GM12801 (cell line): ENCODE data around the gene ALKBH1.

ENCODE experiments used
- TF ChIP-seq, protein P1 (sequence below): IDR thresholded peaks from one replicate; pipeline ENCODE4 v1.5.1; 2011; ENCODE audit warnings: control low read depth; ENCODE audit not compliant: insufficient read length; ENCODE audit errors: extremely low read depth

The ALKBH1 gene

DNA sequence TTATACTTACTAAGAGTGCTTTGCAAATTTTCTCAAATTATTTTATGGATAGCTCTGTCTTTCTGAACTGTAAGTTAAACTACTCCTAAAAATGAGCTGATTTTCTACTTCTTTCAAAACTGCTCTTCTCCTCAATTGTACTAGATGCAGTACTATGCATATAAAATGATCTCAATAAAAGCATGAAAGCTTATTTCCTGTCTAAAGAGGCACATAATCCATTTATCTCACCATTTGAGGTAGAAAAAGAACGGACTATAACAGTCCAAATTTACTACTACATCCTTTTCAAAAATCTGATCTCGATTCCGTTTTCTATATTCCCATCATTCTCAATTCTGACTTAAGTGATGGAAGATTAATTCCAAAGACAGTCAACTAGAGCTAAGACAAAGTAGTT lies 14.5 kb upstream of the ALKBH1 start:
- TF ChIP-seq, protein P1, sequence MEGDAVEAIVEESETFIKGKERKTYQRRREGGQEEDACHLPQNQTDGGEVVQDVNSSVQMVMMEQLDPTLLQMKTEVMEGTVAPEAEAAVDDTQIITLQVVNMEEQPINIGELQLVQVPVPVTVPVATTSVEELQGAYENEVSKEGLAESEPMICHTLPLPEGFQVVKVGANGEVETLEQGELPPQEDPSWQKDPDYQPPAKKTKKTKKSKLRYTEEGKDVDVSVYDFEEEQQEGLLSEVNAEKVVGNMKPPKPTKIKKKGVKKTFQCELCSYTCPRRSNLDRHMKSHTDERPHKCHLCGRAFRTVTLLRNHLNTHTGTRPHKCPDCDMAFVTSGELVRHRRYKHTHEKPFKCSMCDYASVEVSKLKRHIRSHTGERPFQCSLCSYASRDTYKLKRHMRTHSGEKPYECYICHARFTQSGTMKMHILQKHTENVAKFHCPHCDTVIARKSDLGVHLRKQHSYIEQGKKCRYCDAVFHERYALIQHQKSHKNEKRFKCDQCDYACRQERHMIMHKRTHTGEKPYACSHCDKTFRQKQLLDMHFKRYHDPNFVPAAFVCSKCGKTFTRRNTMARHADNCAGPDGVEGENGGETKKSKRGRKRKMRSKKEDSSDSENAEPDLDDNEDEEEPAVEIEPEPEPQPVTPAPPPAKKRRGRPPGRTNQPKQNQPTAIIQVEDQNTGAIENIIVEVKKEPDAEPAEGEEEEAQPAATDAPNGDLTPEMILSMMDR = no peak

- TF ChIP-seq, protein P1 = no peak
Measured at GRCh38 chr14:77721437-77721836, 13.6 kb upstream of the ALKBH1 start.

- TF ChIP-seq, protein P1 = no peak
Measured at GRCh38 chr14:77717608-77718305, 9.9 kb upstream of the ALKBH1 start.

- TF ChIP-seq, protein P1 = no peak
Measured at GRCh38 chr14:77714926-77715325, 7.1 kb upstream of the ALKBH1 start.

DNA sequence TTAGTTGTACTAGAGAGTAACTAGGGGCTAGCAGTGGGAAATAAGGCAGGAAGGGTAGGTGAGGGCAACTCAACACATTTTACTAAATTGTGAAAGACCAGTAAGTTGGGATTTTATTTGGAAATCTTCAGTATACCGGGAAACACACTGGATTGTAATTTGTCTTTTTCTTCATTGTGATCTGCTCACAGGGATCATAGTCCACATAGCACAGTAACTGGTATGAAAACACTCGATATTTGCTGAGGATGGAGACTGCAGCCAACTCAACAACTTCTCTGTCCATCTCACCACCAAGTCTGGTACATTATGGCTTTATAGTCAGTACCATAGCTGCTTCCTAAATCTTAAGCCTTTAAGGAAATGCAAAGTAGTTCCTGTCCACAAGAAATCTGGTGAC lies 2.5 kb upstream of the ALKBH1 start:
- TF ChIP-seq, protein P1 = no peak

DNA sequence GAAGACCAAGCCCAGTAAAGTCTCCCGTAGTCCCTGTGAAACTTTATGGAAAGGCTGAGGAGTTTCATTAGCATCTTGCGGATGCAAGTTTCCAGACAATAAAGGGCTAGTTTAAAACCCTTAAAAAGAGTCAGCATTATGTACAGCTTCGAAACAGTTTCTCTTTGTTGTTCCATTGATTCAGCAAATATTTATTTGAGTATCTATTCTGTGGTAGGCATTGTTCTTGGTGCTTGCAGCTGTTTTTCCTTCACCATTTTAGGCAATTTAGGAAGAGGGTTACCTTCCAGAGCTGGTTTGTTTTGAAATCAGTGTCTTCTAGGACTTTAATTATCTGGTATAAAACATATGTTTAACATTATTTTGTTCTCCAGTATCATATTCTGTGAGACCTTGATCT lies 1.6 kb upstream of the ALKBH1 start:
- TF ChIP-seq, protein P1 = no peak

GRCh38 chr14:77708749-77709148 lies 926 bp upstream of the ALKBH1 start:
- TF ChIP-seq, protein P1 = no peak

DNA sequence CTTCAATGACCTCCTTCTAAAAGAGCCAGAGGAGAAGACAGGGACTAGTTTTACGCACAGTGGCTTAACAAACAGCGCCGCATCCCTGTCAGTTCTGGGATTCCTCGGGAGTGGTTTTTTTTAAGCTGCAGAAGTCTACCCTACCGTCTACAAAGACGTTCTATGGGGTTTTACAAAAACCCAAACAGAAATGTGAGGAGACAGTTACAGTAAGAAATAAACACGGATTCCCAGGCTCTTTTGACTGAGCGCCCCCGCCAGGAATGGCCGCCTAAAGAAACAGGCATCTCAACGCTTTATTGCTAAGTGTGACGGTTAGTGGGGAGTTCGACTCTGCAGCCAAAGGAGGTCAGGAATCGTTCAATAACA lies 484 bp downstream of the ALKBH1 start:
- TF ChIP-seq, protein P1 = no peak
